ENCODE data around the gene CDK16. TPM values are rescaled to one million over a fixed set of nuclear protein-coding genes. Genes with fewer than 3 reads are reported as not detected.

Gene CDK16
- total RNA-seq, 1 experiment from 2014 or later: 134 TPM

DNA sequence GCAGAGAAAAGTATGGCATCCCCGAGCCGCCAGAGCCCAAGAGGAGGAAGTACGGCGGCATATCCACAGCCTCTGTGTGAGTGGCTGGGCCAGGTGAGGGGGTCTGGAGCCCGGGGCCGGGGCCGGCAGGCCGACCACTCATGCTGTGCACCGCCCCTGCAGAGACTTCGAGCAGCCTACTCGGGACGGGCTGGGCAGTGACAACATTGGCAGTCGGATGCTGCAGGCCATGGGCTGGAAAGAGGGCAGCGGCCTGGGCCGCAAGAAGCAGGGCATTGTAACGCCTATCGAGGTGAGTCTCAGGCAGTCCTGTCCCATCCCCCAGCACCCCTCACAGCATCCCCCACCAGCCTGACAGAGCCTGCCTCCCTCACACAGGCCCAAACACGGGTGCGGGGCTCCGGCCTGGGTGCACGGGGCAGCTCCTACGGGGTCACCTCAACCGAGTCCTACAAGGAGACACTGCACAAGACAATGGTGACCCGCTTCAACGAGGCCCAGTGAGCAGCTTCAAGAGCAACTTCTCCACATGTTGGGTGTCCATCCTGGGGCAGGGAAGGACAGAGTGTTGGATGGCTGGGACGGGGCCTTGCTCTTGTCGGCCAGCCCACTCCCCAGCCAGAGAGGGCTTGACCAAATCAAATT is 32.3 kb upstream of the CDK16 start:
- peaks cover 3% of the 10 kb centered on the region; the same call in 1 of the 2 replicates for H3K36me3 ChIP-seq (ENCODE audit: control insufficient read depth, insufficient read depth, low read length)
- intact Hi-C loops (cut with micrococcal nuclease; ENCODE audit: unreplicated experiment) (no loop called here), in situ Hi-C loops (cut with HindIII; ENCODE audit: low pct_unique_long_range_greater_than_20kb, low sequenced_read_pairs) (no loop called here)
- no peaks in the 10 kb centered on the region for H3K27me3 ChIP-seq (ENCODE audit: control insufficient read depth, insufficient read depth, low read length)
- H3K4me3 ChIP-seq (ENCODE audit: low read depth in 2 of 2, low read length in 2 of 2): no peak overlapping the region
- TF ChIP-seq SIN3A (IDR thresholded peaks at IDR 0.05; ENCODE audit: borderline replicate concordance, insufficient read depth, low read depth, low read length) (no peak), TCF7L2 (IDR thresholded peaks at IDR 0.05; ENCODE audit: low read depth, low read length) (no peak), POLR2AphosphoS5 (IDR thresholded peaks at IDR 0.05; ENCODE audit: low read depth, low read length) (no peak)
- TF ChIP-seq, protein P1, sequence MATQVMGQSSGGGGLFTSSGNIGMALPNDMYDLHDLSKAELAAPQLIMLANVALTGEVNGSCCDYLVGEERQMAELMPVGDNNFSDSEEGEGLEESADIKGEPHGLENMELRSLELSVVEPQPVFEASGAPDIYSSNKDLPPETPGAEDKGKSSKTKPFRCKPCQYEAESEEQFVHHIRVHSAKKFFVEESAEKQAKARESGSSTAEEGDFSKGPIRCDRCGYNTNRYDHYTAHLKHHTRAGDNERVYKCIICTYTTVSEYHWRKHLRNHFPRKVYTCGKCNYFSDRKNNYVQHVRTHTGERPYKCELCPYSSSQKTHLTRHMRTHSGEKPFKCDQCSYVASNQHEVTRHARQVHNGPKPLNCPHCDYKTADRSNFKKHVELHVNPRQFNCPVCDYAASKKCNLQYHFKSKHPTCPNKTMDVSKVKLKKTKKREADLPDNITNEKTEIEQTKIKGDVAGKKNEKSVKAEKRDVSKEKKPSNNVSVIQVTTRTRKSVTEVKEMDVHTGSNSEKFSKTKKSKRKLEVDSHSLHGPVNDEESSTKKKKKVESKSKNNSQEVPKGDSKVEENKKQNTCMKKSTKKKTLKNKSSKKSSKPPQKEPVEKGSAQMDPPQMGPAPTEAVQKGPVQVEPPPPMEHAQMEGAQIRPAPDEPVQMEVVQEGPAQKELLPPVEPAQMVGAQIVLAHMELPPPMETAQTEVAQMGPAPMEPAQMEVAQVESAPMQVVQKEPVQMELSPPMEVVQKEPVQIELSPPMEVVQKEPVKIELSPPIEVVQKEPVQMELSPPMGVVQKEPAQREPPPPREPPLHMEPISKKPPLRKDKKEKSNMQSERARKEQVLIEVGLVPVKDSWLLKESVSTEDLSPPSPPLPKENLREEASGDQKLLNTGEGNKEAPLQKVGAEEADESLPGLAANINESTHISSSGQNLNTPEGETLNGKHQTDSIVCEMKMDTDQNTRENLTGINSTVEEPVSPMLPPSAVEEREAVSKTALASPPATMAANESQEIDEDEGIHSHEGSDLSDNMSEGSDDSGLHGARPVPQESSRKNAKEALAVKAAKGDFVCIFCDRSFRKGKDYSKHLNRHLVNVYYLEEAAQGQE (IDR thresholded peaks at IDR 0.05; ENCODE audit: insufficient read depth in 1 of 2, low read depth in 2 of 2, low read length in 1 of 2): no peak
- TF ChIP-seq, protein P2, sequence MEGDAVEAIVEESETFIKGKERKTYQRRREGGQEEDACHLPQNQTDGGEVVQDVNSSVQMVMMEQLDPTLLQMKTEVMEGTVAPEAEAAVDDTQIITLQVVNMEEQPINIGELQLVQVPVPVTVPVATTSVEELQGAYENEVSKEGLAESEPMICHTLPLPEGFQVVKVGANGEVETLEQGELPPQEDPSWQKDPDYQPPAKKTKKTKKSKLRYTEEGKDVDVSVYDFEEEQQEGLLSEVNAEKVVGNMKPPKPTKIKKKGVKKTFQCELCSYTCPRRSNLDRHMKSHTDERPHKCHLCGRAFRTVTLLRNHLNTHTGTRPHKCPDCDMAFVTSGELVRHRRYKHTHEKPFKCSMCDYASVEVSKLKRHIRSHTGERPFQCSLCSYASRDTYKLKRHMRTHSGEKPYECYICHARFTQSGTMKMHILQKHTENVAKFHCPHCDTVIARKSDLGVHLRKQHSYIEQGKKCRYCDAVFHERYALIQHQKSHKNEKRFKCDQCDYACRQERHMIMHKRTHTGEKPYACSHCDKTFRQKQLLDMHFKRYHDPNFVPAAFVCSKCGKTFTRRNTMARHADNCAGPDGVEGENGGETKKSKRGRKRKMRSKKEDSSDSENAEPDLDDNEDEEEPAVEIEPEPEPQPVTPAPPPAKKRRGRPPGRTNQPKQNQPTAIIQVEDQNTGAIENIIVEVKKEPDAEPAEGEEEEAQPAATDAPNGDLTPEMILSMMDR (IDR thresholded peaks at IDR 0.05): no peak
- ChIA-PET CTCF (no interaction called here), POLR2A (no interaction called here)
- H3K9me3 ChIP-seq (ENCODE audit: control insufficient read depth, insufficient read depth, low read depth, low read length): no peaks in the 10 kb centered on the region
- ATAC-seq (no peak), DNase-seq (ENCODE audit: low read depth, low spot score) (no peak)
- H3K4me1 ChIP-seq (ENCODE audit: control insufficient read depth, insufficient read depth, low read length): no peaks in the 10 kb centered on the region
- H3K27ac ChIP-seq (ENCODE audit: low read length): no peak overlapping the region
- TSS peak; percentile 91 for BruUV-seq (replicated peaks)

DNA sequence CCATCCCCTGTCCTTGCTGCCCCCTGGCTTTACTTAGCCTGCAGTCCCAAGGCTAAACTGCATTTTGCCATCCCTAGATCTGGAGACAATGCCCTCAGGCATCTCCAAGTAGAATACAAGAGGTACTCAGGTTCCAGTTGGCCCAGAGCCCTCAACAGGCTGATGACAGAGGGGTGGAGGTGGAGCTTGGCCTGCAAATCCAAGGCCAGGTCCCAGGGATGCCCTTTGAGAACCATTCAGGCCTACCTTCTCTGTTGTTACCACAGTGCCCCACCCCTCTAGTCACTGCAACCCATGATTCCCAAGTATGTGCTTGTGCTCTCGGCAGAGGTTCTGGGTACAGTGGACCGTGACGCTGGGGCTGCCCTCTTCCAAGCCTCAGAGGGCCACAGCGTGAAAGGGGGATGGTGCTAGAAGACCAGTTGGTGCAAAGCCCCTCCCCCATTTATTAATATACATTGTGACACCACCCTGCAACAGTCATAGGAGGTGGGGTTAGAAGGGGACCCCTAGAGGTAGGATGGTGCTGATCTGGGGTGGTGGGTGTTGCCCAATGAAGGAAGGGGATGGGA is 31.3 kb upstream of the CDK16 start:
- DNase-seq (ENCODE audit: low read depth, low spot score) (no peak), ATAC-seq (no peak)
- TF ChIP-seq, protein P1 (IDR thresholded peaks at IDR 0.05; ENCODE audit: insufficient read depth in 1 of 2, low read depth in 2 of 2, low read length in 1 of 2): no peak
- TF ChIP-seq SIN3A (IDR thresholded peaks at IDR 0.05; ENCODE audit: borderline replicate concordance, insufficient read depth, low read depth, low read length) (no peak), TCF7L2 (IDR thresholded peaks at IDR 0.05; ENCODE audit: low read depth, low read length) (no peak), POLR2AphosphoS5 (IDR thresholded peaks at IDR 0.05; ENCODE audit: low read depth, low read length) (no peak)
- TF ChIP-seq, protein P2 (IDR thresholded peaks at IDR 0.05): no peak
- no TSS peak for BruUV-seq (replicated peaks)
- in situ Hi-C loops (cut with HindIII; ENCODE audit: low pct_unique_long_range_greater_than_20kb, low sequenced_read_pairs) (no loop called here), intact Hi-C loops (cut with micrococcal nuclease; ENCODE audit: unreplicated experiment) (no loop called here)
- ChIA-PET POLR2A (no interaction called here), CTCF (no interaction called here)
- Histone ChIP-seq H3K27me3 (ENCODE audit: control insufficient read depth, insufficient read depth, low read length) (no peaks in the 10 kb centered on the region), H3K36me3 (ENCODE audit: control insufficient read depth, insufficient read depth, low read length) (peaks cover 3% of the 10 kb centered on the region; the same call in 1 of the 2 replicates), H3K9me3 (ENCODE audit: control insufficient read depth, insufficient read depth, low read depth, low read length) (no peaks in the 10 kb centered on the region), H3K4me1 (ENCODE audit: control insufficient read depth, insufficient read depth, low read length) (no peaks in the 10 kb centered on the region), H3K4me3 (ENCODE audit: low read depth in 2 of 2, low read length in 2 of 2) (no peak overlapping the region), H3K27ac (ENCODE audit: low read length) (no peak overlapping the region)

Data from Panc1 (cell line).